ENCODE data around the gene IQUB. TPM values are rescaled to one million over a fixed set of nuclear protein-coding genes. Genes with fewer than 3 reads are reported as not detected.
"Not testable (repeated sequence)": the region's sequence is repeated elsewhere in the genome, so short reads cannot be mapped to it uniquely, and the experiment has no call there.

Gene IQUB
- 0.26 and 0.29 TPM in 2 replicates for total RNA-seq (2014; rRNA removed)
- polyA plus RNA-seq (2012), result 0.15 TPM

GRCh38 chr7:123534383-123535260 lies at the start of gene IQUB:
IQUB (minus strand) TSS chr7:123534595; CDS start chr7:123512340, 22,255 bp downstream.
- DNase-seq (ENCODE audit: low read depth), result peak; percentile 97

GRCh38 chr7:123583821-123584220 lies 49.4 kb upstream of the IQUB start:
- DNase-seq (ENCODE audit: low read depth), result no peak

- DNase-seq (ENCODE audit: low read depth), result no peak
Observed at GRCh38 chr7:123581162-123581459, 46.7 kb upstream of the IQUB start.

- DNase-seq (ENCODE audit: low read depth), result peak; percentile 67
Observed at GRCh38 chr7:123580406-123581161, 46.2 kb upstream of the IQUB start.

- no peak for DNase-seq (ENCODE audit: low read depth)
Observed at GRCh38 chr7:123579416-123579815, 45.0 kb upstream of the IQUB start.

GRCh38 chr7:123573896-123574467 lies 39.6 kb upstream of the IQUB start:
- peak; percentile 14 for DNase-seq (ENCODE audit: low read depth)

GRCh38 chr7:123573341-123573740 lies 38.9 kb upstream of the IQUB start:
- no peak for DNase-seq (ENCODE audit: low read depth)

GRCh38 chr7:123571684-123572083 lies 37.3 kb upstream of the IQUB start:
- DNase-seq (ENCODE audit: low read depth), result peak; percentile 44

GRCh38 chr7:123571187-123571586 lies 36.8 kb upstream of the IQUB start:
- no peak for DNase-seq (ENCODE audit: low read depth)

GRCh38 chr7:123570390-123571182 lies 36.2 kb upstream of the IQUB start:
- DNase-seq (ENCODE audit: low read depth), result peak; percentile 13

GRCh38 chr7:123569352-123570010 lies 35.1 kb upstream of the IQUB start:
- no peak for DNase-seq (ENCODE audit: low read depth)

GRCh38 chr7:123562121-123562520 lies 27.7 kb upstream of the IQUB start:
- peak; percentile 19 for DNase-seq (ENCODE audit: low read depth)

- DNase-seq (ENCODE audit: low read depth), result no peak
Observed at GRCh38 chr7:123558289-123558874, 24.0 kb upstream of the IQUB start.

GRCh38 chr7:123557398-123558288 lies 23.2 kb upstream of the IQUB start, which contains the start of gene NDUFA5:
NDUFA5 (minus strand) TSS chr7:123557818; CDS start chr7:123557795, 23 bp downstream.
- peak; percentile 100 for DNase-seq (ENCODE audit: low read depth)

- DNase-seq (ENCODE audit: low read depth), result peak; percentile 7
Observed at GRCh38 chr7:123557016-123557397, 22.6 kb upstream of the IQUB start.

GRCh38 chr7:123555484-123555883 lies 21.1 kb upstream of the IQUB start:
- no peak for DNase-seq (ENCODE audit: low read depth)

- DNase-seq (ENCODE audit: low read depth), result no peak
Observed at GRCh38 chr7:123553159-123553558, 18.8 kb upstream of the IQUB start.

GRCh38 chr7:123552641-123553040 lies 18.2 kb upstream of the IQUB start:
- no peak for DNase-seq (ENCODE audit: low read depth)

GRCh38 chr7:123552134-123552533 lies 17.7 kb upstream of the IQUB start:
- DNase-seq (ENCODE audit: low read depth), result not testable (repeated sequence)

Measured in LHCN-M2 (cell line).